Thoracic aorta (tissue), 2 donors: ENCODE results near the gene ELOVL6. TPM values are rescaled to one million over a fixed set of nuclear protein-coding genes. Genes with fewer than 3 reads are reported as not detected.

Experiments
- ATAC-seq: fragments of 150-250 bp; one replicate; pipeline ENCODE4 v1.8.0; 2017; ENCODE audit warnings: low read depth; ENCODE audit not compliant: insufficient number of reproducible peaks, low FRiP score
- DNase-seq: peaks from one replicate; pipeline ENCODE4 v3.0.0-alpha.2; 2020; ENCODE audit warnings: low spot score
- H3K27ac ChIP-seq, 2 donors: fragments of 200-600 bp; sonication (generic); 1 replicate in 1 of 2; 2 replicates in 1 of 2; pipeline ENCODE4 v1.5.1; 2016; ENCODE audit warnings: mild to moderate bottlenecking in 2 of 2, moderate library complexity in 2 of 2
- H3K27me3 ChIP-seq: fragments of 200-600 bp; sonication (generic); replicated peaks from 2 replicates; pipeline ENCODE4 v1.6.0; 2016; ENCODE audit warnings: mild to moderate bottlenecking; ENCODE audit not compliant: insufficient read depth
- H3K36me3 ChIP-seq: fragments of 200-600 bp; sonication (generic); one replicate; pipeline ENCODE4 v1.5.1; 2016
- H3K4me1 ChIP-seq, 2 donors: fragments of 200-600 bp; sonication (generic); 1 replicate in 1 of 2; 2 replicates in 1 of 2; pipeline versions ENCODE4 v1.5.1 to v1.6.0; 2016; ENCODE audit warnings: low read depth in 2 of 2, mild to moderate bottlenecking in 1 of 2; ENCODE audit not compliant: control insufficient read depth in 1 of 2
- H3K4me3 ChIP-seq: fragments of 200-600 bp; sonication (generic); 2 replicates; pipeline ENCODE4 v1.5.1; 2016; ENCODE audit warnings: mild to moderate bottlenecking
- H3K9me3 ChIP-seq: fragments of 200-600 bp; sonication (generic); 2 replicates; pipeline ENCODE4 v1.5.1; 2016
- total RNA-seq, 2 donors: library from RNA; depleted of rRNA; stranded (reverse); fragments of >200 nt; gene quantifications; one replicate each; pipeline versions ENCODE4 v1.1.0 to v1.2.3, GENCODE V29; 2016
- TF ChIP-seq, protein P1 (sequence below): fragments of 200-600 bp; sonication (generic); IDR thresholded peaks from one replicate; pipeline ENCODE4 v1.5.1; 2019; ENCODE audit warnings: antibody characterized with exemption

ELOVL6 gene
- total RNA-seq, 2 donors from 2014 or later, result 1.5 to 2.7 TPM

DNA sequence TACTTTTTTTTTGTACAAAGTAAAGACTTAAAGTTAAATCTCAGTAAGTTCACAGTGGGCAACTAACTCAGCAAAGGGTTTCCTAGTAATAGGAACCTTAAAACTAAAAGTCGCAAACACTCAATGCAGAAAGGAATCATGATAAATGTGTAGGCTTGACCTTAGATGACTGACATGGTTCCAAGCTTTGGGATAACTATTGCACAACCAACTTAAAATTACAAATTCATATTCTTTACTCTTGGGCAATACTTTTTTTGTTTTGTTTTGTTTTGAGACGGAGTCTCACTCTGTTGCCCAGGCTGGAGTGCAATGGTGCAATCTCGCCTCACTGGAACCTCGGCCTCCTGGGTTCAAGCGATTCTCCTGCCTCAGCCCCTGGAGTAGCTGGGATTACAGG is 8.2 kb downstream of the ELOVL6 start:
- Histone ChIP-seq H3K4me1 (no peaks in the 10 kb centered on the region), H3K9me3 (no peaks in the 10 kb centered on the region), H3K27me3 (no peaks in the 10 kb centered on the region), H3K27ac (no peak overlapping the region), H3K36me3 (no peaks in the 10 kb centered on the region), H3K4me3 (no peak overlapping the region)
- TF ChIP-seq, protein P1, sequence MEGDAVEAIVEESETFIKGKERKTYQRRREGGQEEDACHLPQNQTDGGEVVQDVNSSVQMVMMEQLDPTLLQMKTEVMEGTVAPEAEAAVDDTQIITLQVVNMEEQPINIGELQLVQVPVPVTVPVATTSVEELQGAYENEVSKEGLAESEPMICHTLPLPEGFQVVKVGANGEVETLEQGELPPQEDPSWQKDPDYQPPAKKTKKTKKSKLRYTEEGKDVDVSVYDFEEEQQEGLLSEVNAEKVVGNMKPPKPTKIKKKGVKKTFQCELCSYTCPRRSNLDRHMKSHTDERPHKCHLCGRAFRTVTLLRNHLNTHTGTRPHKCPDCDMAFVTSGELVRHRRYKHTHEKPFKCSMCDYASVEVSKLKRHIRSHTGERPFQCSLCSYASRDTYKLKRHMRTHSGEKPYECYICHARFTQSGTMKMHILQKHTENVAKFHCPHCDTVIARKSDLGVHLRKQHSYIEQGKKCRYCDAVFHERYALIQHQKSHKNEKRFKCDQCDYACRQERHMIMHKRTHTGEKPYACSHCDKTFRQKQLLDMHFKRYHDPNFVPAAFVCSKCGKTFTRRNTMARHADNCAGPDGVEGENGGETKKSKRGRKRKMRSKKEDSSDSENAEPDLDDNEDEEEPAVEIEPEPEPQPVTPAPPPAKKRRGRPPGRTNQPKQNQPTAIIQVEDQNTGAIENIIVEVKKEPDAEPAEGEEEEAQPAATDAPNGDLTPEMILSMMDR, result no peak
- no peak for ATAC-seq
- DNase-seq, result no peak

- no peak overlapping the region for H3K27ac ChIP-seq
- H3K27me3 ChIP-seq, result no peaks in the 10 kb centered on the region
- DNase-seq (no peak), ATAC-seq (no peak)
- no peaks in the 10 kb centered on the region for H3K9me3 ChIP-seq
- H3K36me3 ChIP-seq, result no peaks in the 10 kb centered on the region
- no peaks in the 10 kb centered on the region for H3K4me1 ChIP-seq
- TF ChIP-seq, protein P1, result no peak
- H3K4me3 ChIP-seq, result no peak overlapping the region
Observed at GRCh38 chr4:110188113-110188512, 10.3 kb downstream of the ELOVL6 start.

DNA sequence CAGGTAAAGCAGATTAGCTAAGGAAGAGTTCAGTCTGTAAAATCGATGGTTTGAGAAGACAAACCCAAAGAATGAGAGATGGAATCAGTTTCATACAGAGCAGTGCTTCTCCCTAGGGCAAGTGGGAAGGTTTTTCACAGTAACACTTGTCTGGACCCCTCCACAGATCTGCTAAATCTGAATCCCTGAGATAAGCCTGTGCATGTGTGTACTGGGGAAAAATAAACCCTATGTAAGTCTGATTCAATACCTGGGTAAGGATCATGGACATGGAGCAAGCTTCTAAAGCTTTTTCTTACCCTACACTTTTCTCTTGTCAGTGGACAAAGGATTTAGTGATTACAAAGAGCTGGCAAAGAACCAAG is 13.6 kb downstream of the ELOVL6 start:
- Histone ChIP-seq H3K9me3 (no peaks in the 10 kb centered on the region), H3K4me1 (no peaks in the 10 kb centered on the region), H3K27ac (no peak overlapping the region), H3K4me3 (no peak overlapping the region), H3K36me3 (no peaks in the 10 kb centered on the region), H3K27me3 (no peaks in the 10 kb centered on the region)
- TF ChIP-seq, protein P1, result no peak
- ATAC-seq (no peak), DNase-seq (no peak)

DNA sequence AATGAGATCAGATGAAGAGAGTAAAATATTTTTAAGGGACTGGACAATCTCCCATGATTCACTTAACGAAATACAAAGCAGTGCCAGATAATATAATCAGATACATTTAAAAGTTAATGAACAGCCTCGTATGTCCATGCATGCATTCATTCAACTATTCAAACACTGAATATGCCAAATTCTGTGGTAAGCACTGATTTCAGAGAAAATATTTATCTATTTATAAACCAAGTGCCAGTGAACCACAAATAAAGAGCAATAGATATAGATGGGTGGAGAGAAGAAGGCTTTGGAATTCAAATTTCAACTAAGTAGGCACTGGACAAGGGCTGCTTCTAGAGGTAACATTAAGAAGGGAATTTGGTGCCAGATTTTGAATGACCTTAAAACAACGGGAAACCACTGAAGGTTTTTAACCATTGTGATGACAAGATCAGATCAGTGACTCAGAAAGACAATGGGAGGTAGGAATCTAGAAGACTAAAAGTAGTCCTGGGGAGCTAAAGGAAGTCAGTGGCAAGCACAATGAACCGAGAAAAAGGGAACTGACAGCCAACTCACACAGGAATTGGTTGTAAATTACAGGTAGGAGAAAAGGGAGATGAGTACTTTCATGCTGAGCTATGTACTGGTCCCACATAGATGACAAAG is 14.2 kb downstream of the ELOVL6 start:
- Histone ChIP-seq H3K27me3 (no peaks in the 10 kb centered on the region), H3K36me3 (no peaks in the 10 kb centered on the region), H3K9me3 (no peaks in the 10 kb centered on the region), H3K4me1 (no peaks in the 10 kb centered on the region), H3K27ac (no peak overlapping the region), H3K4me3 (no peak overlapping the region)
- DNase-seq, result no peak
- no peak for ATAC-seq
- TF ChIP-seq, protein P1, result no peak

DNA sequence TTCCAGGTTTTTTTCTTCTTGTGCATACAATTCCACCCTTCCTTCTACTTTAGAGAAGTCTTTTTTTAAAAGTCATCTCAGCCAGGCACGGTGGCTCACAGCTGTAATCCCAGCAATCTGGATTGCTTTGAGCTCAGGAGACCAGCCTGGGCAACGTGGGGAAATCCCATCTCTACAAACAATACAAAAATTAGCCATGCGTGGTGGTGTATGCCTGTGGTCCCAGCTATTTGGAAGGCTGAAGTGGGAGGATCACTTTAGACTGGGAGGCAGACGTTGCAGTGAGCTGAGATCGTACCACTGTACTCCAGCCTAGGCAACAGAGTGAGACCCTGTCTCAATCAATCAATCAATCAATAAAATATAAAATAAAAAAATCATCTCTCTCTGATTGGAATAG is 14.8 kb downstream of the ELOVL6 start:
- H3K27ac ChIP-seq, result no peak overlapping the region
- H3K4me3 ChIP-seq, result no peak overlapping the region
- DNase-seq (no peak), ATAC-seq (no peak)
- TF ChIP-seq, protein P1, result no peak
- no peaks in the 10 kb centered on the region for H3K36me3 ChIP-seq
- no peaks in the 10 kb centered on the region for H3K27me3 ChIP-seq
- no peaks in the 10 kb centered on the region for H3K9me3 ChIP-seq
- no peaks in the 10 kb centered on the region for H3K4me1 ChIP-seq
